Activated CD4-positive, alpha-beta T cell treated with anti-CD3 and anti-CD28 coated beads, Interleukin-2, amount 50 U/mL, for 24 hours (primary cell): ENCODE measurements around the gene RSAD1.
"Not testable (repeated sequence)": the region's sequence is repeated elsewhere in the genome, so short reads cannot be mapped to it uniquely, and the experiment has no call there.

Experiments used
- DNase-seq, 2 donors: peaks; one replicate each; pipeline ENCODE4 v3.0.0-alpha.2; 2020; ENCODE audit warnings: low read depth in 1 of 2, low spot score in 1 of 2

RSAD1 gene

GRCh38 chr17:50471009-50471905 lies 7.4 kb upstream of the RSAD1 start:
- no peak for DNase-seq

- DNase-seq: no peak
Observed at GRCh38 chr17:50472286-50472685, 6.4 kb upstream of the RSAD1 start.

- not testable (repeated sequence) for DNase-seq
Observed at GRCh38 chr17:50472761-50473161, 5.9 kb upstream of the RSAD1 start.

GRCh38 chr17:50473901-50474300 lies 4.8 kb upstream of the RSAD1 start:
- DNase-seq: no peak

- no peak for DNase-seq
Observed at GRCh38 chr17:50474523-50474922, 4.1 kb upstream of the RSAD1 start.

- DNase-seq: no peak
Observed at GRCh38 chr17:50475362-50475761, 3.3 kb upstream of the RSAD1 start.

GRCh38 chr17:50475775-50476544 lies 2.7 kb upstream of the RSAD1 start:
- not testable (repeated sequence) for DNase-seq

GRCh38 chr17:50476545-50477315 lies 1.9 kb upstream of the RSAD1 start:
- DNase-seq: no peak

GRCh38 chr17:50477976-50478375 lies 684 bp upstream of the RSAD1 start:
- no peak for DNase-seq

- DNase-seq: peak; percentile 40 to 64
Observed at GRCh38 chr17:50479522-50480141, 972 bp downstream of the RSAD1 start.

GRCh38 chr17:50480142-50480764 lies 1.6 kb downstream of the RSAD1 start:
- DNase-seq: no peak

- DNase-seq: no peak
Observed at GRCh38 chr17:50480854-50481490, 2.3 kb downstream of the RSAD1 start.

GRCh38 chr17:50481648-50482047 lies 3.0 kb downstream of the RSAD1 start:
- no peak for DNase-seq

- no peak for DNase-seq
Observed at GRCh38 chr17:50482110-50482509, 3.5 kb downstream of the RSAD1 start.

GRCh38 chr17:50482516-50482915 lies 3.9 kb downstream of the RSAD1 start:
- peak; percentile 58 for DNase-seq

GRCh38 chr17:50483266-50483665 lies 4.6 kb downstream of the RSAD1 start:
- DNase-seq: no peak

GRCh38 chr17:50484386-50485155 lies 5.9 kb downstream of the RSAD1 start:
- DNase-seq: no peak

- DNase-seq: no peak
Observed at GRCh38 chr17:50487213-50488096, 8.8 kb downstream of the RSAD1 start.
